ENCODE data around the gene SRMS.

Gene SRMS

GRCh38 chr20:63522091-63522868, 25.3 kb downstream of the SRMS start:
- peaks cover 4 to 6% of the 10 kb centered on the region in 2 donors for H3K9me3 ChIP-seq (ENCODE audit: control insufficient read depth in 1 of 2, low read length in 2 of 2)
- peaks cover 4 to 24% of the 10 kb centered on the region in 2 donors for H3K27me3 ChIP-seq (ENCODE audit: control insufficient read depth in 1 of 2, insufficient read depth in 2 of 2, low read length in 2 of 2)
- peak overlapping the region in 1 of 2 donors; percentile 90 for H3K9ac ChIP-seq (ENCODE audit: low read depth in 1 of 2, low read length in 2 of 2)
- peak overlapping the region in 1 of 2 donors; percentile 58 for H3K4me3 ChIP-seq (ENCODE audit: low read depth in 1 of 2, low read length in 2 of 2)
- no peak overlapping the region for H3K27ac ChIP-seq (ENCODE audit: low read depth, low read length)
- peaks cover 14 to 19% of the 10 kb centered on the region in 2 donors for H3K36me3 ChIP-seq (ENCODE audit: control insufficient read depth in 1 of 2, insufficient read depth in 2 of 2, low read length in 2 of 2)
- peaks cover 8 to 18% of the 10 kb centered on the region in 2 donors for H3K4me1 ChIP-seq (ENCODE audit: control insufficient read depth in 1 of 2, insufficient read depth in 2 of 2, low read length in 2 of 2)

DNA sequence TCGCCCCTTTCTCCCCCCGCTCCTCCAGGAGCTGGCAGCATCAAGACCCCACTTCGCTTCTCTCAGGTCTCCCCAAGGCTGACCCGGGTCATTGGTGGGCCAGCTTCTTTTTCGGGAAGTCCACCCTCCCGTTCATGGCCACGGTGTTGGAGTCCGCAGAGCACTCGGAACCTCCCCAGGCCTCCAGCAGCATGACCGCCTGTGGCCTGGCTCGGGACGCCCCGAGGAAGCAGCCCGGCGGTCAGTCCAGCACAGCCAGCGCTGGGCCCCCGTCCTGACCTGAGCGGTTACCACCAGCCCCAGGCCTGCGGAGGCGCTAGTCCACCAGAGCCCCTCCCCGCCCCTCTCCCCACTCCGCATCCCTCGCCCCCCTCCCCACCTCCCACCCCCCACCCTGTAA, 25.9 kb downstream of the SRMS start:
- H3K4me1 ChIP-seq (ENCODE audit: control insufficient read depth in 1 of 2, insufficient read depth in 2 of 2, low read length in 2 of 2), result peaks cover 8 to 18% of the 10 kb centered on the region in 2 donors
- H3K9me3 ChIP-seq (ENCODE audit: control insufficient read depth in 1 of 2, low read length in 2 of 2), result peaks cover 4 to 6% of the 10 kb centered on the region in 2 donors
- peak overlapping the region; percentile 84 to 92 for H3K4me3 ChIP-seq (ENCODE audit: low read depth in 1 of 2, low read length in 2 of 2)
- peaks cover 4 to 26% of the 10 kb centered on the region in 2 donors for H3K27me3 ChIP-seq (ENCODE audit: control insufficient read depth in 1 of 2, insufficient read depth in 2 of 2, low read length in 2 of 2)
- H3K36me3 ChIP-seq (ENCODE audit: control insufficient read depth in 1 of 2, insufficient read depth in 2 of 2, low read length in 2 of 2), result peaks cover 14 to 19% of the 10 kb centered on the region in 2 donors
- no peak overlapping the region for H3K27ac ChIP-seq (ENCODE audit: low read depth, low read length)
- H3K9ac ChIP-seq (ENCODE audit: low read depth in 1 of 2, low read length in 2 of 2), result peak overlapping the region; percentile 82 to 90

DNA sequence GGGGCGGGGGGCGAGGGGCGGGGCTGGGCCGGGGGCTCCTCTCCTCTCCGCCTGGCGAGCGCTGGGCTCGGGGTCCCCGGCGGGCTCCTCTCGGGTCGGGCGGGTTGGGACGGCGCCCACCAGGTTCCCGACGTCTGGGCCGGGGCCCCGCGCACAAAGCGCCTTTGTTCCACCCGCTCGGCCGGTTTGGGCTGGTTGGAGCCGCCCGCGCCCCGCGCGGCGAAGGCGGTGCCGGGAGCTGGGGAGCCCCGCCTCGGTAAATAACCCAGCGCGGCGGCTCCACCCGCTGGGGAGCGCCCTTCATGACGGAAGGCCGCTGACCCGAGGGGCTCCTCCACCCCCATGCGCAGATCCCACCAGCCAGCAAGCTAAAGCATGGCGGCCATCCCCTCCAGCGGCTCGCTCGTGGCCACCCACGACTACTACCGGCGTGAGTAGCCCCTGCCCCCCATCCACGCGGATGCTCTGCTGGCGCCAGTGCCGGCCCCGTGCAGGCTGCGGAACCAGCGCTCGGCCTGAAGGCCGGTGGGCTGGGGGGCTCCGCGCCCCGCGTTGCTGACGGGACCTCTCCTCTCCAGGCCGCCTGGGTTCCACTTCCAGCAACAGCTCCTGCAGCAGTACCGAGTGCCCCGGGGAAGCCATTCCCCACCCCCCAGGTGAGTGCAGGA, 26.5 kb downstream of the SRMS start:
- Histone ChIP-seq H3K27me3 (ENCODE audit: control insufficient read depth in 1 of 2, insufficient read depth in 2 of 2, low read length in 2 of 2) (peaks cover 4 to 26% of the 10 kb centered on the region in 2 donors), H3K27ac (ENCODE audit: low read depth, low read length) (peak overlapping the region; percentile 94), H3K4me3 (ENCODE audit: low read depth in 1 of 2, low read length in 2 of 2) (peak overlapping the region; percentile 84 to 92), H3K4me1 (ENCODE audit: control insufficient read depth in 1 of 2, insufficient read depth in 2 of 2, low read length in 2 of 2) (peaks cover 8 to 18% of the 10 kb centered on the region in 2 donors), H3K9me3 (ENCODE audit: control insufficient read depth in 1 of 2, low read length in 2 of 2) (peaks cover 4 to 6% of the 10 kb centered on the region in 2 donors), H3K36me3 (ENCODE audit: control insufficient read depth in 1 of 2, insufficient read depth in 2 of 2, low read length in 2 of 2) (peaks cover 14 to 19% of the 10 kb centered on the region in 2 donors), H3K9ac (ENCODE audit: low read depth in 1 of 2, low read length in 2 of 2) (peak overlapping the region; percentile 82 to 90)

DNA sequence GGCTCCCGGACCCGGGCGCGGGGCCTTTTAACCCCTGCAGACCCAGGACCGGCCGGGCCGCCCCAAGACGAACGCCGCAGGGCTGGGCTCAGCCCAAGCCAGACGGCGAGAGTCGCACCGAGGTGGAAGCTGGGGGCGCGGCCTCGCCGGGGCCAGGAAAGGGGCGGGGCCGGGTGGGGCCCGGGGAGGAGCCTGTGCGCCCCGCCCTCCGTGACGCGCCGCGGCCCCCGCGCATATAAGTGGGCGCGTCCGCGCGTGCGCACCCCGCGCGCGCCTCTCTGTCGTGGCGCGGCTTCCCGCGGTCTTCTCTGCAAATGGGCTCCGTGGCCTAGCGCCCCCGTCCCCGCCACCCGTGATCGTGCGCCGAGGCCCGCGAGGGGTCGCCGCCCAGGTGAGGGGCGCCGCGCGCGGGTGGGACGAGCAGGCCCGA, 27.0 kb downstream of the SRMS start, which contains the start of gene PPDPF:
Gene PPDPF (plus strand): TSS at position 262 of the 430 bp plus-strand sequence. CDS start 544 bp downstream, outside the sequence.
- H3K4me3 ChIP-seq (ENCODE audit: low read depth in 1 of 2, low read length in 2 of 2), result peak within 1 kb of the TSS; percentile 84 to 92

GRCh38 chr20:63519668-63520503, 27.7 kb downstream of the SRMS start:
- H3K27ac ChIP-seq (ENCODE audit: low read depth, low read length), result peak overlapping the region; percentile 50
- peak overlapping the region; percentile 63 to 64 for H3K4me3 ChIP-seq (ENCODE audit: low read depth in 1 of 2, low read length in 2 of 2)
- H3K27me3 ChIP-seq (ENCODE audit: control insufficient read depth in 1 of 2, insufficient read depth in 2 of 2, low read length in 2 of 2), result peaks cover 4 to 26% of the 10 kb centered on the region in 2 donors
- H3K4me1 ChIP-seq (ENCODE audit: control insufficient read depth in 1 of 2, insufficient read depth in 2 of 2, low read length in 2 of 2), result peaks cover 8 to 18% of the 10 kb centered on the region in 2 donors
- H3K36me3 ChIP-seq (ENCODE audit: control insufficient read depth in 1 of 2, insufficient read depth in 2 of 2, low read length in 2 of 2), result peaks cover 14 to 19% of the 10 kb centered on the region in 2 donors
- peak overlapping the region; percentile 51 to 65 for H3K9ac ChIP-seq (ENCODE audit: low read depth in 1 of 2, low read length in 2 of 2)
- peaks cover 4 to 6% of the 10 kb centered on the region in 2 donors for H3K9me3 ChIP-seq (ENCODE audit: control insufficient read depth in 1 of 2, low read length in 2 of 2)

More for the DNA sequence above, 27.0 kb downstream of the SRMS start, which contains the start of gene PPDPF:
- H3K4me1 ChIP-seq (ENCODE audit: control insufficient read depth in 1 of 2, insufficient read depth in 2 of 2, low read length in 2 of 2), result peaks cover 8 to 18% of the 10 kb centered on the region in 2 donors
- H3K9ac ChIP-seq (ENCODE audit: low read depth in 1 of 2, low read length in 2 of 2), result peak within 1 kb of the TSS; percentile 82 to 90
- H3K27ac ChIP-seq (ENCODE audit: low read depth, low read length), result peak within 1 kb of the TSS; percentile 94
- H3K36me3 ChIP-seq (ENCODE audit: control insufficient read depth in 1 of 2, insufficient read depth in 2 of 2, low read length in 2 of 2), result peaks cover 14 to 19% of the 10 kb centered on the region in 2 donors
- H3K9me3 ChIP-seq (ENCODE audit: control insufficient read depth in 1 of 2, low read length in 2 of 2), result peaks cover 4 to 6% of the 10 kb centered on the region in 2 donors
- H3K27me3 ChIP-seq (ENCODE audit: control insufficient read depth in 1 of 2, insufficient read depth in 2 of 2, low read length in 2 of 2), result peaks cover 4 to 26% of the 10 kb centered on the region in 2 donors

DNA sequence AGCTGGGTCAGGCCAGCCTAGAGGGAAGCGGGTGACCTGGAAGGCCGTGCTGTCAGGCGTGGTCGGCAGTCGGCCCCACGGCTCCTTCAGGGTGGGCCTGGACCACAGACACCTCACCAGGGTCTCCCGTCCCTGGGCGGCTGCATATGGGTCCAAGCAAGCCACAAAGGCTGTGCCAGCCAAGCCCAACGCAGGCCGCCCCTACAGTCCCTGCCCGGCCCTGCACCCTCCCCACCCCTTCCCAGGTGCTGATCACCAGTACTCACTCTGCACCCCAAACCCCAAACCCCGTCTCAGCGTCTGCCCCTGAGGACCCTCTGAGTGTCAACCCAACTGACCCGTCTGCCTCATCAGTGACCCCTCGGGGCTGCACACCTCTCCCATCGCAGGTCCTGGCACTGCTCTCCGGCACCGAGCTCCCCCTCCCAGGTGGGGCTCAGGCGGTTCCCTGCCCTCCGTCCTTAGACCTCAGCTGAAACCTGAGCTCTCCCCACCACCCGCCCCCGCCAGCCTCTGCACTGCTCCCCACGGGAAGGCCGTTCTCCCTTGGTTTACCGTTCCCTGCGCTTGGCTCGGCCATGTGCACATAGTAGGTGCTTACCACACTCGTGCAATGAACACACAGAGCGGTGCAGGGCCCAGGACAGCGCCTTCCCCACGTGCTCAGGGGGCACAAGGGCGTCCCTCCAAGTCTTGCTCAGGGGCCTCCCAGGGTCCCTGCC, 28.4 kb downstream of the SRMS start:
- peaks cover 14 to 19% of the 10 kb centered on the region in 2 donors for H3K36me3 ChIP-seq (ENCODE audit: control insufficient read depth in 1 of 2, insufficient read depth in 2 of 2, low read length in 2 of 2)
- H3K4me3 ChIP-seq (ENCODE audit: low read depth in 1 of 2, low read length in 2 of 2), result peak overlapping the region; percentile 63 to 64
- H3K9me3 ChIP-seq (ENCODE audit: control insufficient read depth in 1 of 2, low read length in 2 of 2), result peaks cover 4 to 6% of the 10 kb centered on the region in 2 donors
- peaks cover 4 to 26% of the 10 kb centered on the region in 2 donors for H3K27me3 ChIP-seq (ENCODE audit: control insufficient read depth in 1 of 2, insufficient read depth in 2 of 2, low read length in 2 of 2)
- peaks cover 8 to 18% of the 10 kb centered on the region in 2 donors for H3K4me1 ChIP-seq (ENCODE audit: control insufficient read depth in 1 of 2, insufficient read depth in 2 of 2, low read length in 2 of 2)
- H3K9ac ChIP-seq (ENCODE audit: low read depth in 1 of 2, low read length in 2 of 2), result peak overlapping the region in 1 of 2 donors; percentile 65
- H3K27ac ChIP-seq (ENCODE audit: low read depth, low read length), result no peak overlapping the region

DNA sequence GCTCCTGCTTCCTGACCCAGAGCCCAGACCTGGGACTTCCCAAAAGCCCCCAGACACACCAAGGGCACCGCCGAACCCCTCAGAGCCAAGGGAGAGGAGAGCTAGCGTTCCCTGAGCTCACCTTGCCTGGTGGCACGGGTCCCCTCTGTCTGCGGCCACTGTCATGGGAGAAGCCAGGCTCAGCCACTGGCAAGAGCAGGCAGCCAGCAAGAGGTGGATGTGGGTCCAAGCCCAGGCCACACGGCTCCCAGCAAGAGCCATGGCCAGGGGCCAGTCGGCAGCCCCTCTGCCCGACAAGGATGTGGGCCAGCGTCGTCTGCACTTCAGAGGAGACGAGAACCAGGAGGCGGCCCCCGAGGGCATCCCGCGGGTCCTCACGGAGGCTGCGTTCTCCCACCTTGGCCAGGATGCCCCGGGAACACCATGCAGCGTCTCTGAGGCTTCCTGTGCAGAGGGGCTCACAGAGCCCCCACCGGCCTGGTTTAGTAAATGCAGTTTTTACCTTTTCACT, 29.1 kb downstream of the SRMS start:
- Histone ChIP-seq H3K27me3 (ENCODE audit: control insufficient read depth in 1 of 2, insufficient read depth in 2 of 2, low read length in 2 of 2) (peaks cover 4 to 26% of the 10 kb centered on the region in 2 donors), H3K4me1 (ENCODE audit: control insufficient read depth in 1 of 2, insufficient read depth in 2 of 2, low read length in 2 of 2) (peaks cover 8 to 18% of the 10 kb centered on the region in 2 donors), H3K9ac (ENCODE audit: low read depth in 1 of 2, low read length in 2 of 2) (no peak overlapping the region), H3K9me3 (ENCODE audit: control insufficient read depth in 1 of 2, low read length in 2 of 2) (peaks cover 3 to 4% of the 10 kb centered on the region in 2 donors), H3K4me3 (ENCODE audit: low read depth in 1 of 2, low read length in 2 of 2) (no peak overlapping the region), H3K27ac (ENCODE audit: low read depth, low read length) (no peak overlapping the region), H3K36me3 (ENCODE audit: control insufficient read depth in 1 of 2, insufficient read depth in 2 of 2, low read length in 2 of 2) (peaks cover 12 to 16% of the 10 kb centered on the region in 2 donors)

- H3K27ac ChIP-seq (ENCODE audit: low read depth, low read length), result no peak overlapping the region
- H3K36me3 ChIP-seq (ENCODE audit: control insufficient read depth in 1 of 2, insufficient read depth in 2 of 2, low read length in 2 of 2), result peaks cover 8% of the 10 kb centered on the region in 2 donors
Observed at GRCh38 chr20:63517376-63518309, 29.9 kb downstream of the SRMS start.

More at GRCh38 chr20:63517376-63518309, 29.9 kb downstream of the SRMS start:
- Histone ChIP-seq H3K9me3 (ENCODE audit: control insufficient read depth in 1 of 2, low read length in 2 of 2) (no peaks in the 10 kb centered on the region), H3K4me1 (ENCODE audit: control insufficient read depth in 1 of 2, insufficient read depth in 2 of 2, low read length in 2 of 2) (peaks cover 8 to 17% of the 10 kb centered on the region in 2 donors), H3K4me3 (ENCODE audit: low read depth in 1 of 2, low read length in 2 of 2) (no peak overlapping the region), H3K9ac (ENCODE audit: low read depth in 1 of 2, low read length in 2 of 2) (no peak overlapping the region), H3K27me3 (ENCODE audit: control insufficient read depth in 1 of 2, insufficient read depth in 2 of 2, low read length in 2 of 2) (peaks cover 8 to 26% of the 10 kb centered on the region in 2 donors)

All from duodenal mucosa (tissue), 2 donors.